ENCODE measurements around the gene TMEM212.

DNA sequence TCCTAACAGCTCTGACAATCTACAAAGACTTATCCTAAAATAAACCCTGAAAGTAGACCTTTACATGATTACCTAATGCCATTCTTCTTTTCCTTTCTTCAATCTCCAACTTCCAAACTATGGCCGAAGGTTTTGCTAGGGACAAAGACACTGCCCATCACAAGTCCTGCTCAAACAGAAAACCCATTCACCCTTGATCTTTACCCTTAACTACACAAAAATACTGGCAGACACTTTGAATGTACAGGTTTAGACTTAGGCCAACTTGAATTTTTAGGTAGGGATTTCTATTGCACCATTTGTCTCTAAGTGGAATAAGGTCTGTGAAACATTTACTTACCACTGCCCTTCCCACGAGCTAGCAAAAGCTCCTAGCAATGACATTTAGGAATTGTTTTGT, 64.6 kb downstream of the TMEM212 start:
- TF ChIP-seq, protein P1, sequence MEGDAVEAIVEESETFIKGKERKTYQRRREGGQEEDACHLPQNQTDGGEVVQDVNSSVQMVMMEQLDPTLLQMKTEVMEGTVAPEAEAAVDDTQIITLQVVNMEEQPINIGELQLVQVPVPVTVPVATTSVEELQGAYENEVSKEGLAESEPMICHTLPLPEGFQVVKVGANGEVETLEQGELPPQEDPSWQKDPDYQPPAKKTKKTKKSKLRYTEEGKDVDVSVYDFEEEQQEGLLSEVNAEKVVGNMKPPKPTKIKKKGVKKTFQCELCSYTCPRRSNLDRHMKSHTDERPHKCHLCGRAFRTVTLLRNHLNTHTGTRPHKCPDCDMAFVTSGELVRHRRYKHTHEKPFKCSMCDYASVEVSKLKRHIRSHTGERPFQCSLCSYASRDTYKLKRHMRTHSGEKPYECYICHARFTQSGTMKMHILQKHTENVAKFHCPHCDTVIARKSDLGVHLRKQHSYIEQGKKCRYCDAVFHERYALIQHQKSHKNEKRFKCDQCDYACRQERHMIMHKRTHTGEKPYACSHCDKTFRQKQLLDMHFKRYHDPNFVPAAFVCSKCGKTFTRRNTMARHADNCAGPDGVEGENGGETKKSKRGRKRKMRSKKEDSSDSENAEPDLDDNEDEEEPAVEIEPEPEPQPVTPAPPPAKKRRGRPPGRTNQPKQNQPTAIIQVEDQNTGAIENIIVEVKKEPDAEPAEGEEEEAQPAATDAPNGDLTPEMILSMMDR (IDR thresholded peaks at IDR 0.05 in 4 of 5, conservative IDR thresholded peaks at IDR 0.05 in 1 of 5) = no peak
- TF ChIP-seq POLR2A (IDR thresholded peaks at IDR 0.05) = no peak
